Body of pancreas (tissue), 4 donors: Measurements from ENCODE around the gene IL1F10.

Source experiments
- CTCF ChIP-seq, 7 experiments: fragments of 450-650 bp in 4 of 7; fragments of 200-600 bp in 3 of 7; sonication (generic) in 3 of 7; IDR thresholded peaks; one replicate each; pipeline ENCODE4 v1.5.1; 2016 to 2019; ENCODE audit warnings: antibody characterized with exemption in 7 of 7
- POLR2A ChIP-seq, 3 donors: fragments of 450-650 bp; IDR thresholded peaks; one replicate each; pipeline ENCODE4 v1.6.1; 2016; ENCODE audit warnings: antibody characterized with exemption in 3 of 3, mild to moderate bottlenecking in 2 of 3

GRCh38 chr2:113104054-113104611 is 36.4 kb downstream of the IL1F10 start:
- no peak for TF ChIP-seq CTCF (IDR thresholded peaks at IDR 0.05)
- no peak for TF ChIP-seq POLR2A (IDR thresholded peaks at IDR 0.05)
